Muscle layer of duodenum (tissue), 2 donors: ENCODE results near the gene MIB1.
"Not testable (repeated sequence)": the region's sequence is repeated elsewhere in the genome, so short reads cannot be mapped to it uniquely, and the experiment has no call there.

Source experiments
- H3K27ac ChIP-seq: one replicate; pipeline ENCODE4 v1.7.0; 2013; ENCODE audit warnings: mild to moderate bottlenecking, low read length
- H3K27me3 ChIP-seq: one replicate; pipeline ENCODE4 v1.7.0; 2013; ENCODE audit warnings: low read depth, mild to moderate bottlenecking, control low read depth, low read length
- H3K36me3 ChIP-seq, 2 donors: one replicate each; pipeline ENCODE4 v1.7.0; 2013; ENCODE audit warnings: low read length in 2 of 2, control low read depth in 1 of 2, mild to moderate bottlenecking in 1 of 2; ENCODE audit not compliant: insufficient read depth in 2 of 2, control insufficient read depth in 1 of 2
- H3K4me1 ChIP-seq, 2 donors: one replicate each; pipeline ENCODE4 v1.7.0; 2013; ENCODE audit warnings: low read length in 2 of 2, mild to moderate bottlenecking in 2 of 2, control low read depth in 1 of 2, moderate library complexity in 1 of 2; ENCODE audit not compliant: insufficient read depth in 2 of 2, control insufficient read depth in 1 of 2
- H3K4me3 ChIP-seq, 2 donors: one replicate each; pipeline ENCODE4 v1.7.0; 2013; ENCODE audit warnings: low read length in 2 of 2, low read depth in 1 of 2, mild to moderate bottlenecking in 1 of 2
- H3K9me3 ChIP-seq, 2 donors: one replicate each; pipeline ENCODE4 v1.7.0; 2013; ENCODE audit warnings: low read length in 2 of 2, control low read depth in 1 of 2, mild to moderate bottlenecking in 1 of 2; ENCODE audit not compliant: control insufficient read depth in 1 of 2
- donor health status: healthy.

MIB1 gene

GRCh38 chr18:21740538-21741311, at the start of gene MIB1:
Gene MIB1, plus strand, starts transcription at chr18:21740792. Its CDS starts 792 bp downstream, at chr18:21741584.
- Histone ChIP-seq H3K4me3 (peak within 1 kb of the TSS; percentile 74 to 86), H3K36me3 (peaks cover 0 to 4% of the 10 kb centered on the region in 2 donors), H3K9me3 (no peaks in the 10 kb centered on the region), H3K27ac (peak within 1 kb of the TSS; percentile 82), H3K4me1 (peaks cover 8 to 19% of the 10 kb centered on the region in 2 donors), H3K27me3 (no peaks in the 10 kb centered on the region)

DNA sequence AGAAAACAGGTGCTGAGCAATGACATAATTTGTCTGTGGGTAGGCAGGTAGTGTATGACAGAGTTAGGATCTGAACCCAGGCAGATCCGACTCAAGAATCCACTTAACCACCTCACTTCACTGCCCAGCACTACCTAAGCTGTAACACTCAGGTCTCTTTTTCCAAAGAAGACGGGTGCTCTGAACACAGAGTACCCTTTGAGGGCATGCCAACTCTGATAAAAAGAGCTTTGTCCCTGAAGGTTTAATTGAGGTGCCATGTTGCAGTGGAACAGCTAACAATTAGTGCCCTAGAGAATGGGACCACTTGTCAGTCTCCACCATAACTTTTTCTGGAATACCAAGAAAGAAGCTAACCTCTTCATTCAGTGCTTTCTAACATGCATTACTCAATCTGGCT, 47.3 kb upstream of the MIB1 start:
- no peaks in the 10 kb centered on the region for H3K4me1 ChIP-seq
- no peak overlapping the region for H3K27ac ChIP-seq
- H3K36me3 ChIP-seq = no peaks in the 10 kb centered on the region
- peaks cover 0 to 3% of the 10 kb centered on the region in 2 donors for H3K9me3 ChIP-seq
- no peaks in the 10 kb centered on the region for H3K27me3 ChIP-seq
- no peak overlapping the region for H3K4me3 ChIP-seq

DNA sequence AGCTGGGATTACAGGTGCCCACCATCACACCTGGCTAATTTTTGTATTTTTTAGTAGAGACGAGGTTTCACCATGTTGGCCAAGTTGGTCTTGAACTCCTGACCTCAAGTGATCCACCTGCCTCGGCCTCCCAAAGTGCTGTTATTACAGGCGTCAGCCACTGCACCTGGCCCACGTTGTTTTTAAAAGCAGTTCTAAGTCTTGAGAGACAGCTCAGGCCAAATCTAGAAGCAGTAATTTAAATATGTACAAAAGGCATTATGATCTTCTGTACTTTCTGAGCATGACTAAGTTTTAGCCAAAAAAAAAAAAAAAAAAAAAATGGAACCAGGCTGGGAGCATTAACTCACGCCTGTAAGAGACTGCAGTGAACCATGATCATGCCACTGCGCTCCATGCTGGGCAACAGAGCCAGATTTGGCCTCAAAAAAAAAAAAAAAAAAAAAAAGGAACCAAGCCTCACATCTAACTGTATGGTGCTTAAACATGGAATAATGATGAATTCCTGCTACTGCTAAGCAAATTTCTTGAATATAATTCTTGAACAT, 40.0 kb upstream of the MIB1 start:
- no peak overlapping the region for H3K27ac ChIP-seq
- H3K36me3 ChIP-seq = peaks cover 0 to 4% of the 10 kb centered on the region in 2 donors
- no peaks in the 10 kb centered on the region for H3K27me3 ChIP-seq
- no peaks in the 10 kb centered on the region for H3K9me3 ChIP-seq
- peaks cover 0 to 8% of the 10 kb centered on the region in 2 donors for H3K4me1 ChIP-seq
- H3K4me3 ChIP-seq = no peak overlapping the region

DNA sequence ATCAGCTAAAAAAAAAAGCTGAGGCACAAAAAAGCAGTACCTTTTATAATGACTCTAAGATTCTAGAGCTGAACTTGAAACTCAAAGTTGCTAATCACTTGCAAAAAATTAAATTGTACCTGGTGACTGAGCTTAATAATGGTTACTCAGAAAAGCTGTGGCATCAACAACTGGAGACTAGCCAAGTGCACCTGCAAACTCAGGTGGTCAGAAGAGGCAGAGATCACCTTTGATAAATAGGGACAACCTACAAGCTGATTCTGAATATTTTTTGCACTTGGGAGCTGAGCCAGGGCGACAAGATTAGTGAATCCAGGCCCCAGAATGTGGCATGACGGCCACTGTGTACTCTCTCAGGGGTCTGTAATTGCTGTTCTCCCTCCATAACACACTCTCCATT, 39.0 kb upstream of the MIB1 start:
- peaks cover 0 to 4% of the 10 kb centered on the region in 2 donors for H3K36me3 ChIP-seq
- no peaks in the 10 kb centered on the region for H3K9me3 ChIP-seq
- no peaks in the 10 kb centered on the region for H3K27me3 ChIP-seq
- H3K4me3 ChIP-seq = no peak overlapping the region
- H3K27ac ChIP-seq = no peak overlapping the region
- H3K4me1 ChIP-seq = peaks cover 0 to 8% of the 10 kb centered on the region in 2 donors

GRCh38 chr18:21702602-21703001, 38.0 kb upstream of the MIB1 start:
- Histone ChIP-seq H3K4me1 (peaks cover 0 to 8% of the 10 kb centered on the region in 2 donors), H3K36me3 (peaks cover 0 to 4% of the 10 kb centered on the region in 2 donors), H3K4me3 (peak overlapping the region in 1 of 2 donors; percentile 97), H3K27me3 (no peaks in the 10 kb centered on the region), H3K27ac (no peak overlapping the region), H3K9me3 (no peaks in the 10 kb centered on the region)

GRCh38 chr18:21703241-21703820, 37.3 kb upstream of the MIB1 start:
- peaks cover 0 to 8% of the 10 kb centered on the region in 2 donors for H3K4me1 ChIP-seq
- H3K27ac ChIP-seq = peak overlapping the region; percentile 87
- peak overlapping the region; percentile 84 to 97 for H3K4me3 ChIP-seq
- H3K27me3 ChIP-seq = no peaks in the 10 kb centered on the region
- H3K36me3 ChIP-seq = peaks cover 0 to 4% of the 10 kb centered on the region in 2 donors
- H3K9me3 ChIP-seq = no peaks in the 10 kb centered on the region

- Histone ChIP-seq H3K4me1 (peaks cover 0 to 8% of the 10 kb centered on the region in 2 donors), H3K36me3 (peaks cover 0 to 4% of the 10 kb centered on the region in 2 donors), H3K27ac (peak within 1 kb of the TSS; percentile 87), H3K27me3 (no peaks in the 10 kb centered on the region), H3K4me3 (peak within 1 kb of the TSS; percentile 84 to 97), H3K9me3 (no peaks in the 10 kb centered on the region)
Measured at GRCh38 chr18:21704603-21705364, 35.8 kb upstream of the MIB1 start, which contains the start of gene ABHD3. Gene ABHD3, minus strand, starts transcription at chr18:21704774. Its CDS starts 109 bp downstream, at chr18:21704665.

DNA sequence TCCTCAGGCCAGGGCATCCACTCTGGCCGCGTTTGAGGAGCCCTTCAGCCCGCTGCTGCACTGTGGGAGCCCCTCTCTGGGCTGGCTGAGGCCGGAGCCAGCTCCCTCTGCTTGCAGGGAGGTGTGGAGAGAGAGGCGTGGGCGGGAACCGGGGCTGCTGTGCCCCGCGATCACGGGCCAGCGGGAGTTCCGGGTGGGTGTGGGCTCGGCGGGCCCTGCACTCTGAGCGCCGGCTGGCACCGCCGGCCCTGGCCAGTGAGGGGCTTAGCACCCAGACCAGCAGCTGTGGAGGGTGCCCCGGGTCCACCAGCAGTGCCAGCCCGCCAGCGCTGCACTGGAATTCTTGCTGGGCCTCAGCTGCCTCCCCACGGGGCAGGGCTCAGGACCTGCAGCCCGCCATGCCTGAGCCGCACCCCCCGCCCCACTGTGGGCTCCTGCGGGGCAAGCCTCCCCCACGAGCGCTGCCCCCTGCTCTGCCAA, 34.2 kb upstream of the MIB1 start:
- H3K4me3 ChIP-seq = no peak overlapping the region
- peaks cover 0 to 8% of the 10 kb centered on the region in 2 donors for H3K4me1 ChIP-seq
- H3K27me3 ChIP-seq = no peaks in the 10 kb centered on the region
- H3K27ac ChIP-seq = no peak overlapping the region
- peaks cover 0 to 4% of the 10 kb centered on the region in 2 donors for H3K36me3 ChIP-seq
- no peaks in the 10 kb centered on the region for H3K9me3 ChIP-seq

GRCh38 chr18:21707130-21707529, 33.5 kb upstream of the MIB1 start:
- not testable (repeated sequence) for H3K4me1 ChIP-seq, H3K36me3 ChIP-seq, H3K4me3 ChIP-seq, H3K9me3 ChIP-seq, H3K27ac ChIP-seq, H3K27me3 ChIP-seq

GRCh38 chr18:21714474-21714873, 26.1 kb upstream of the MIB1 start:
- H3K4me1 ChIP-seq = no peaks in the 10 kb centered on the region
- no peaks in the 10 kb centered on the region for H3K36me3 ChIP-seq
- H3K4me3 ChIP-seq = no peak overlapping the region
- no peaks in the 10 kb centered on the region for H3K27me3 ChIP-seq
- no peak overlapping the region for H3K27ac ChIP-seq
- no peaks in the 10 kb centered on the region for H3K9me3 ChIP-seq

GRCh38 chr18:21722687-21723086, 17.9 kb upstream of the MIB1 start:
- H3K27ac ChIP-seq = no peak overlapping the region
- no peaks in the 10 kb centered on the region for H3K27me3 ChIP-seq
- H3K9me3 ChIP-seq = no peaks in the 10 kb centered on the region
- no peaks in the 10 kb centered on the region for H3K36me3 ChIP-seq
- no peaks in the 10 kb centered on the region for H3K4me1 ChIP-seq
- no peak overlapping the region for H3K4me3 ChIP-seq
